SHP77 treated with DMSO at 0.1 percent for 48 hours (cell line): ENCODE measurements around the gene DCUN1D2.

ENCODE experiments used
- DNase-seq: peaks from one replicate; lab custom pipeline; 2025; lab: John Stamatoyannopoulos, UW

DCUN1D2 gene

DNA sequence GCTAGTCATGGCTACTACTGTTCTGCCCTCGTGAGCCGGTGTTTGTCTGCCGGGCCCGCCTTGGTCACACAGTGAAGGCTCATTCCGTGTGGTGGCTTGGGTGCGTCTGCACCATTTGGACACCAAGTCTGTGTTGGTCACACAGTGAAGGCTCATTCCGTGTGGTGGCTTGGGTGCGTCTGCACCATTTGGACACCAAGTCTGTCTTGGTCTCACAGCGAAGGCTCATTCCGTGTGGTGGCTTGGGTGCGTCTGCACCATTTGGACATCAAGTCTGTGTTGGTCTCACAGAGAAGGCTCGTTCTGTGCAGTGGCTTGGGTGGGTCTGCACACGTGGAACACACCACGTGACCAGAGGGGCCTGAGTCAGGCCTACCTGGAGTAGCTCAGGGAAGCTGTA is 29.0 kb upstream of the DCUN1D2 start:
- DNase-seq, result no peak

DNA sequence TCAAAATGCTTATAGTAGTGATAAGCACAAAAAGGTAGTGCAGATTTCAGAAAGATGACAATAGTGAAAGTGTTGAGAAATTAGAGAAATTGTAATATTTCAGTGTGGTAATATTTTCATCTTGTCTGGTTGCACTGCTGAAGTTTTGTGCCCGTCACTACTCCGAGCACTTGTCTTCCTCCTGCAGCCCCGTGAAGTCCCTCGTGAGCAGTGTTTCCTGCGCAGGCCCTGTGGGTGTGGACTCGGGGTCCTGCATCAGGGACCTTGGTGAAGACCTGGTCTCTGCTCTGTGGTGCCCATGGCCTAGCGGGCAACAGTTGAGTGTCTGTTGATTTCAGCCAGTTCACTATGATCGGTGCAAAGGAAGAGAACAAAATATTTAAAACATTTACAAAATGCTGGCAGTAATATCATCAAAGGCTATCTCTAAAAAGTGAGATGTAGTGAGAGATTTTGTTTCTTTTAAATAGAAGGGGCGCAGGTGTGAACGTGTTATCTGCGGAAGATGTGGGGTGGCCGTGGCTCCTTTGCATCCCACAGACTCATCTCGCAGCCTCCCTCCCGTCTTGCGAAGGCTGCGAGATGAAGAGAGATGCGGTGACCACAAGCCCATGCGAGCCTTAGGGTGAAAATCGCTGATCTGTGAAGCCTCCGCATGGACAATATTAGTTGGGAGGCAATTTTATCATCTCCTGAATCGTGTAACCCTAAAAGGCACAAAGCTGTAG is 27.7 kb upstream of the DCUN1D2 start:
- no peak for DNase-seq

DNA sequence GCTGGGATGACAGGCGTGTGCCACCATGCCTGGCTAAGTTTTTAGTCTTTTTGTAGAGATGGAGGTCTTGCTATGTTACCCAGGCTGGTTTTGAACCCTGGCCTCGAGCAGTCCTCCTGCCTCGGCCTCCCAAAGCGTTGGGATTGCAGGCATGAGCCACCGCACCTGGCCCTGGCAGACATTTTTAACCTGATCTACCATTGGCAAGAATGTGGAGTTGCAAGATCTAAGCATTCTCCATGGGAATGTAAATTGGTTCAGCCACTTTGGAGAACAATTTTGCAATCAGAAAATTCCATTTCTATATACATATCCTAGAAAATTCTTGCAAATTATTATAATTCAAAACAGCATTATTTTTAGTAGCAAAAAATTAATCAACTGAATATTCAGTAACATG is 24.3 kb upstream of the DCUN1D2 start:
- no peak for DNase-seq

DNA sequence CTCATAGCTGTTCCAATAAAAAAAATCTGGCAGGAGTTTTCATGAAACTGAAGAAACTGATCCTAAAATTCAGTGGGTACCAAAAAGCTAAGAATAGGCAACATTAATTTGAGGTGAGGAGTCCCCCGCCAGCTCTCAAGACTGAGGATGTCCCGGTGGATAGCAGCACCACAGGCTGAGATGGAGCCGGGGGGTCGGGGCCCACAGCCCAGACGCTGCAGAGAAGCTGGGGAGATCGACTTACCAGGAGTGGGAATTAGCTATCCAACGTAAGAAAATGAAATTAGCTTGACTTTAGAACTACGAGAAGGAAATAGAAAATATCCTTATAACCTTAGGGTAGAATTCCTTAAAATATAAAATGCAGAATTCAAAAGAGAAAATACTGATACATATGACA is 23.2 kb upstream of the DCUN1D2 start:
- DNase-seq, result no peak

DNA sequence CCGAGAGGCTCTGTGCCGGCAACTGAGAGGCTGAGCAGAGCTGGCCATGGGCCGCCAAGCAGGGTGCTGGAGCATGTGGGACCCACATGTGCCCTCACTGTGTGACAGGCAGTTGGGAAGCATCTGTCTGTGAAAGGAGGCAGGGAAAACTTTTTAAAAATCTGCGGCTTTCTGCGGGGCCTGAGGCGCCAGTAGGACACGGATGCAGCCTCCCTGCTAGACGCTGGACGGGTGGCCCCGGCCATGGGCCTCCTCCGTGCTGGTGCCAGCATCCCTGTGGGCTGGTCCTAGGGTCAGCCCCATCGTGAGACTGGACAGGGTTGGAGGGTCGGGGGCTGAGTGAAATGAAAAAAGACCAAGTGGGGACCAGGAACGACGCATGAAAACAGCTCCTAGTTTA is 20.9 kb upstream of the DCUN1D2 start:
- no peak for DNase-seq

DNA sequence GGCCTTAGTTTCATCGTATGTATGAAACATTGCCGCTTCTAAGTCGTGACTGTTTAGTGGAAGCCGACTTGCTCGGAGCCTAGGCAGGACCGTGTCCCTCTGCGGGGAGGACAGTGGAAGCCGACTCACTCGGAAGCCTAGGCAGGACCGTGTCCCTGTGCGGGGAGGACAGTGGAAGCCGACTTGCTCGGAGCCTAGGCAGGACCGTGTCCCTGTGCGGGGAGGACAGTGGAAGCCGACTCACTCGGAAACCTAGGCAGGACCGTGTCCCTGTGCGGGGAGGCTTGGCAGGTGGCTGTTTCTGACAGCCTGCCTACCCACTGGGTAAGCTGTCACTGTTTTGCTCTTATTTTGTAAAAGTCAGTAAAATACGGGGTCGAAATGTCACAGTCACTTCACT is 20.4 kb upstream of the DCUN1D2 start:
- no peak for DNase-seq

DNA sequence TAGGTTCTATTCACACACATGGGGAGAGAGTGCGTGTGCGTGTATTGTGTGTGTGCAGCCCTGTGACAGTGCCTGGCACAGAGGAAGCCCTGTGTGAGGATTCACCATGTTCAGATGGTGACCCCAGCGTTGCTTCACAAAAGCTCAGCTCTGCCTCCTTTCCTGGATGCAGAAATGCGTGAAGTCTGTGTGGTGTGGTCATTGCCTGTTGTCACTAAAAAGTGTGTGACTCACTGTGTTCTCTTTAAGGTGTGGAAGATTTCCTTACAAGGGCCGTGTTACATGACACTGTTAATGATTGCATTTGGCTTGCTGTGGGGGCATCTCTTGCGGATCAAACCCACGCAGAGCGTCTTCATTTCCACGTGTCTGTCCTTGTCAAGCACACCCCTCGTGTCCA is 19.5 kb upstream of the DCUN1D2 start:
- DNase-seq, result no peak

DNA sequence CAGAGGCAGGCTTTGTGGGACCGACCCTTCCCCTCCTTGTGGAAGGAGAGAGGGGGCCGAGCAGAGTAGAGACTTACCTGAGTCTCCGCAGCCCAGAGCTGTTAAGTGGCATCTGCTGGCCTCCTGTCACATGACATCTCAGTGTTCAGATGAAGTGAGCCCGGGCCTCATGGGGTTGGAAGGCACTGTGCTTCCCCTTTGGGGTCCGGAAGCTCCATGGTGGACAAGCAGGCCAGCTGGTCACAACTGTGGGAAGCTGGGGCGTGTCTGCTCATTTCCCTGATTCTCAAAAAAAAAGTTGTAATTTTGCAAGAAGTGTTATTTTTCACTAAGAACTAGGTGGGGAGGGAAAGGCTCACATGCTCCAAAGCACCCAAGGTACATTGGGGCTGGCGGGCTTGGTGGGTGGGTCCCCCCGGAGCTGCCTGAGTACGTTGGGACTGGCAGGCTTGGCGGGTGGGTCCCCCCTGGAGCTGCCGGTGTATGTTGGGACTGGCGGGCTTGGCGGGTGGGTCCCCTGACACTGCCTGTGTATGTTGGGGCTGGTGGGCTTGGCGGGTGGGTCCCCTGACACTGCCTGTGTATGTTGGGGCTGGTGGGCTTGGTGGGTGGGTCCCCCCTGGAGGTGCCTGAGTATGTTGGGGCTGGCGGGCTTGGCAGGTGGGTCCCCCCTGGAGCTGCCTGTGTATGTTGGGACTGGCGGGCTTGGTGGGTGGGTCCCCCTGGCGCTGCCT is 18.2 kb upstream of the DCUN1D2 start:
- DNase-seq, result no peak

DNA sequence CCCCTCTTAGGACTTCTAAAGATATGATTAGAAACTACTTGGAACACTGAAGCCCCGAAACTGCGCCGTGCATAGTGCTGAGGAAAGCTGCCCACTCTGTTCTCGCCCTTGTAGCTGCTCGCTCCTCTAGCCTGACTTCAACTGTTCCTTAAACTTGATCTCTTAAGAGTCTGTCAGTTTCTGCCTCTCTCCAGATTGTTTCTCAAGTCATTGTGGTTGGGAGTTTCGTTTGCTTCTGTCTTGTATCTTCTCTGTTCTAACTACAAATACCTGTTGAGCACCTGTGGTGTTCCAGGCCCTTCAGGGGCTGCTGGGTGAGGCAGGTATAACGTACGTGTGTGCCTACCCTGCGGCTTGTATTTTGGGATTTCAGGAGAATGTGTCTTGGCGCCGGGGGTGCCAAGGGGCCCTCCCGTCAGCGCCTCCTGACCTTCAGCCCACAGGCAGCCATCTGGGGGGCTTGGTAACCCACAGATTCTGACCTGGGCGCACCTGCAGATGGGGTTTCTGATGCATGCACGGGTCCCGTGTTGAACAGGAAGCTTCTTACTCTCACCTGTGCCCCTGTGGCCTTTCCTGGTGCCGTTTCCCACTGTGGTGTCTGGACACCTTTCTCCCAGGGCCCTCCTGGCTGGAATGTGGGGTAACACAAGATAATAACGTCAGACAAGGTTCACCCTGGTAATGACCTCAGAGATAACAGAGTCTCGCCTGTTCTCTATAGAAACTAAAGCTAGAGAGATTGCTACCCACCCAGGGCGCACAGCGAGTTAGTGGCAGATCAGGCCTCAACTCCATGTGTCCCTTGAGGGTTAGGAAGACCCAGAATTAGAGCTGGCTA is 17.2 kb upstream of the DCUN1D2 start:
- DNase-seq, result no peak

DNA sequence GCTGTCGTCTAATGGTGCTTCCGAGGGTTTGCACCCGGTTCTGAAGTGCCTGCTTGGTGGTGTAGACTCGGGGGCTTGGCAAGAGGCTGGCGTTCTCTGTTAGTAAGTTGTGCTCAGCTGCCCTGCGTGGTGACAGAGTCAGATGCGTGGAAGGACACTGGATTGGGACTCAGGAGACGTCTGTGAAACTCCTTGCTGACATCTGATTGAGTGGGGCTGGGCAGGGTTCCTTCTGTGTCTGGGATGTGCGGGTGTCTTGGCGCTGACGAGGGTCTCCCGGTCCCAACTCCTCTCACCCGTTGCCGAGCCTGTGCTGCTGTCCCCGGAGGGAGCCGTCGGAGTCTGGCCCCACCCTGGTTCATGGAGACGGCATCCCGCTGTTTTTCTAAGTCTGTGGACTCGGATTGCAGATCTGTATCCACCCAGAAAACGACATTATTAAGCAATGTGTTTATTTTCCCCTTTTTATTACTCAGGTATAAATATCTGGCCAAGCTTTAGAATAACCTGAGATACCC is 16.4 kb upstream of the DCUN1D2 start:
- DNase-seq, result no peak

DNA sequence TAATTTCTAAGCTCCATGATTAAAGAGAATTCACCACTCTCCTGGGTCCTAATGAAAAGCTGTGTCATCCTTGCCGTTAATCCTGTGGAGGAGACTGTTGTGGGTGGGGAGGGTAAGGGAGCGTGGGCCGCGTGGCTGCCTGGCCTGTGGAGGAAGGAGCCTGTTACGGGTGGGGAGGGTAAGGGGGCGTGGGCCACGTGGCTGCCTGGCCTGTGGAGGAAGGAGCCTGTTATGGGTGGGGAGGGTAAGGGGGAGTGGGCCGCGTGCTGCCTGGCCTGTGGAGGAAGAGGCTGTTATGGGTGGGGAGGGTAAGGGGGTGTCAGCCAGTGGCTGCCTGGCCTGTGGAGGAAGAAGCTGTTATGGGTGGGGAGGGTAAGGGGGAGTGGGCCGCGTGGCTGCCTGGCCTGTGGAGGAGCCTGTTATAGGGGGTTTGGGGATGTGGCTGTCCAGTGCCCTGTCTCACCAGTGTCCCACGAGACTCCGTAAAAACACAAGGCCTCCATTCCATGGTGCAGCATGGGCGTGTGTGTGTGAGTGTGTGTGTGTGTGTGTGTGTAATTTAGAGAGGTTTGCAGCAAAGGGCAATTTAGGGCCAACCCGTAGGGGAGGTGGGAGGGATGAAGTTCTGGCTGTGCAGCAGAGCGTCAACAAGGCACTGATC is 15.6 kb upstream of the DCUN1D2 start:
- no peak for DNase-seq

DNA sequence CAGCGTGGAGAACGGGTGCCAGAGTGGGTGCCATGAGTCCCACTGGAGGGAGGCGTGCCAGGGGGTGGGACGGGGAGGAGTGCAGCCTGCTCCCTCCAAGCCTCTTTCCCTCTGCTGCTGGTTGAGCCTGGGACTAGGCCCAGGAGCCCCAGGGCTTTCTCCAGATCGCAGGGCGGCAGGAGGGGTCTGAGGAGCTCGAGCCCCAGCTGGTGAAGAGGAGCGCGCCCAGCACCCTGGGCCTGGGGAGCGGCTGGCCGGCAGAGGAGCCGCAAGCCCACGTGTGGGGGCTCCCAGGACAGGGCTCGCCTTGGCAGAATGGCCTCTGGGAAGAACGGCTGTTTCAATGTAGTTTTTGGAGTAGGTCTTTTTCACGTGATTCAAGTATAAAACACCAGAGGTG is 12.2 kb upstream of the DCUN1D2 start:
- DNase-seq, result no peak

DNA sequence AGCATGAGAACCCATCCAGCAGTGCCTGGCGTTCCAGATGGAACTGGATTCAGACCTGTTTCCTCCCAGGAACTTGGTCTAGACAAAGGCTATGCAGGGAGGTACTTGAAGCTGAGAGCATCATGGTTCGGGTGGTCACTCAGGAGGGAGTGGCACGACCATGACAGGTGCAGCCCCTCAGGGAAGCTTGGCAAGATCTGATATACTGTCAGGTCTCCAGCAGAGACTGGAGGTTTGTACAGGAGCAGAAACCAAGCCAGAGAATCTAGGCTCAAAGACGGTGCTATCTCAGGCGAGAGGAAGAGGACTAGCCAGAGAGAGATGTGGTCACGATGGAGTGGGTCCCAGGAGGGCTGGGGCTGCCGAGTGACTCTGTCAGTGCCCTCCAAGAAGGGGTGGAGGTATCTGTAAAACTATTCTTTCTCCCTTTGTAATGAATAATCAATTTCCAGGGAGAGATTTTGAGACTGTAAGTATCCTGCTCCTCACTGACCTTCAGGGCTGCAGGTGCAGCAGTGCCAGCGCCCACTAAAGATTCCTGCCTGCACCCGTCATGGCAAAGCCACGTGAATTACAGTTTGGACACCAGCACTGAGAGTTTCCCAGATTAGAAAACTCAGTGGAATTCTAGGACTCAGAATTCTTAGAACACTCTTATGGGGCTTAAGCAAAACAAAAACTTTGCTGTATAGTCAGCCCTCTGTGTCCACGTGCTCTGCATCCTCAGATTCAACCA is 10.2 kb upstream of the DCUN1D2 start:
- DNase-seq, result no peak

DNA sequence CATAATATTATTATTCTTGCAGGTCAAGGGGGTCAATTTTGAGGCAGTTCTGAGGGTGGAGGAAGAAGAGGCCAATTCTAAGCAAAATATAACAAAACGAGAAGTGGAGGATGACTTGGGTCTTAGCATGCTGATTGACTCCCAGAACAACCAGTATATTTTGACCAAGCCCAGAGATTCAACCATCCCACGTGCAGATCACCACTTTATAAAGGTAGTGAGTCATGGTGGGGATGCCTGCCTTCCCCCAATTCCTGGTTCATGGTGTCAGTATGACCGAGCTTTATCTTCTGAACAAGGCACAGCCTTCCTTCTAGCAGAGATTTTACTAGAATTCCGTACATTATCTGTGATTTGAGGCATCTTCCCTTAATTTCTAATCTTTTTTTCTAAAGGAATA is 9.4 kb upstream of the DCUN1D2 start:
- DNase-seq, result no peak

DNA sequence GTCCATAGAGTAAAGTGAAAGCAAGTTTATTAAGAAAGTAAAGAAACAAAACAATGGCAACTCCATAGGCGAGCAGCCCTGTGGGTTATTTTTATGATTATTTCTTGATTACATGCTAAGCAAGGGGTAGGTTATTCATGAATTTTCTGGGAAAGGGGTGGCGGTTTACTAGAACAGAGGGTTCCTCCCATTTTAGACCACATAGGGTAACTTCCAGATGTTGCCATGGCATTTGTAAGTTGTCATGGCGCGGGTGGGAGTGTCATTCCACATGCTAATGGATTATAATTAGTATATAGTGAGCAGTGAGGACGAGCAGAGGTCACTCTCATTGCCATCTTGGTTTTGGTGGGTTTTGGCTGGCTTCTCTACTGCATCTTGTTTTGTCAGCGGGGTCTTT is 8.4 kb upstream of the DCUN1D2 start:
- DNase-seq, result no peak

DNA sequence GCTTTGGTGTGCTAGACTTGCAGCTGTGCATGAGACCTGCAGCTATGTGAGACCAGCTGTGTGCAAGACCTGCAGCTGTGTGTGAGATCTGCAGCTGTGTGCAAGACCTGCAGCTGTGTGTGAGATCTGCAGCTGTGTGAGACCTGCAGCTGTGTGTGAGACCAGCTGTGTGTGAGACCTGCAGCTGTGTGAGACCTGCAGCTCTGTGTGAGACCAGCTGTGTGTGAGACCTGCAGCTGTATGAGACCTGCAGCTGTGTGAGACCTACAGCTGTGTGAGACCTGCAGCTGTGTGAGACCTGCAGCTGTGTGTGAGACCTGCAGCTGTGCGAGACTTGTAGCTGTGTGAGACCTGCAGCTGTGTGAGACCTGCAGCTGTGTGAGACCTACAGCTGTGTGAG is 6.7 kb upstream of the DCUN1D2 start:
- no peak for DNase-seq

DNA sequence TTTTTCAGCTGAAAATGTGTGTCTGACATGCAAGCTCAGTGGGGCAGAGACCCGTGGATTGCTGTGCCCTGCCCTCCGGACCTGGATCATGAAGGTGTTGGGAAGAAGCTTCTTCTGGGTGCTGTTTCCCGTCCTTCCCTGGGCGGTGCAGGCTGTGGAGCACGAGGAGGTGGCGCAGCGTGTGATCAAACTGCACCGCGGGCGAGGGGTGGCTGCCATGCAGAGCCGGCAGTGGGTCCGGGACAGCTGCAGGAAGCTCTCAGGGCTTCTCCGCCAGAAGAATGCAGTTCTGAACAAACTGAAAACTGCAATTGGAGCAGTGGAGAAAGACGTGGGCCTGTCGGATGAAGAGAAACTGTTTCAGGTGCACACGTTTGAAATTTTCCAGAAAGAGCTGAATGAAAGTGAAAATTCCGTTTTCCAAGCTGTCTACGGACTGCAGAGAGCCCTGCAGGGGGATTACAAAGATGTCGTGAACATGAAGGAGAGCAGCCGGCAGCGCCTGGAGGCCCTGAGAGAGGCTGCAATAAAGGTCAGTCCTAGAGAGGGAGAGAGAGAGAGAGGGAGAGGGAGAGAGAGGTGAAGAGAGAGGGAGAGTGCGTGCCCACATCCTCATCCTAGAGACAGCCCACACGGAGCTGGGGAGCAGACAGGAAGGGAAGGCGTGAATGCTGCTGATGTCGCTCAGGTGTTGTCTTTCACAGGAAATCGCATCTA is 5.1 kb upstream of the DCUN1D2 start:
- DNase-seq, result no peak

DNA sequence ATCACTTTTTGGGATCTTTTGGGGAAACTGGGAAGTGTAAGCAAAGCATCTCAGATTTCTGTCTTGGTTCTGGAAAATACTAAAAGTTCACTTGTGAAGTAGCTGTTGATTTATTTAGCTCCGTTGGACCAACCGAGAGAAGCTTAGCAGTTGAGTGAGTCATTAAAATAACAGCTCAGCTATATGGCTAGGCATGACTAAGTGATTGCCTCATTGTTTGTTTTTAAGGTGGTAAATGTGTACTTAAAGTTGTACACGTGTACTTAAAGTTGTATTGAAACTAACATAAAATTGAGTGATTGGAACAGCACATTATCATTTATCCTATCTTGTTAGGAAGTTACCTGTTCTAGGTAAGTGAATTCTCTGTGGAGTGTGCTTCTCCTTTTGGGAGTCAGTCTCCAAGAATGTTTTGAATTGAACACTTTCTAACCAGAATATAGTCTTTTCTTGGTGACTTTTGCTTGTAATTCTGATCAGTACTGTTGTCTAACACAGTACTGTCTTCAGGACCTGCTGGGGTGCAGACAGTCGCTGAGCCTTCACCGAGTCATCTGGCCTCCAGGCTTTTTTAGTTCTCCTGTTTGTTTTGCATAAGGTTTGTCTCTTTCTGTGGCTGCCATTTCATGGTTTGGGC is 2.9 kb upstream of the DCUN1D2 start:
- peak; percentile 82 for DNase-seq

DNA sequence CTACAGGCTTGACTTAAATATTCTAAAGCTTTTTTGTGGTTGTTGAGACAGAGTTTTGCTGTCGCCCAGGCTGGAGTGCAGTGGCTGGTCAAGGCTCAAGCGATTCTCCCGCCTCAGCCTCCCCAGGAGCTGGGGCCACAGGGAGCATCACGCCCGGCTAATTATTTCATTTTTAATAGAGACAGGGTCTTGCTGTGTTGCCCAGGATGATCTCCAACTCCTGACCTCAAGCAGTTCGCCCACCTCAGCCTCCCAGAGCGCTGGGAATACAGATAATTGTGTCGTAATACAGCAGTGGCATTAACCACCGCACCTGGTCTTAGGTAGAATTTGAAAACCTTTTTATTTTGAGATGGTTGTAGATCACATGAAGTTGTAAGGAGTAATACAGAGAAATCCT is 1.5 kb upstream of the DCUN1D2 start:
- no peak for DNase-seq

DNA sequence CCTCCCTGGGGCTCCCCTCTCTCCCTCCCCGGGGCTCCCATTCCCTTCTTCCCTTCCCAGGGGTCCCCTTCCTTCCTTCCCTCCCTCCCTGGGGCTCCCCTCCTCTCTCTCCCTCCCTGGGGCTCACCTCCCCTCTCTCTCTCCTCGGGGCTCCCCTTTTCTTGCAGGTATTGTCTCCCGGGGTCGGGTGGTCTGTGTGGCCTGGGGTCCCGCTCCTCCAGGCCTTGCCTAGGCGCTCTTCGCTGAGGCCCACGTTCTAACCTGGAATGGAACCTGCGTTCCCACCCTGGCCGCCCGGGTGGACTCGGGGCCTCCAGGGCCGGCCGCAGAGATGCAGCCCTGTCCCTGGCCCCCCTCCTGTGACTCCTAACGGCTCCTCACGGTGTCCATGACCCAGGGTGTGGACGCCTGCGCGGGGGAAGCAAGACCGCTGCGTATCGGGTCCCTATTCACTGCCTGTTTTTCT is 940 bp upstream of the DCUN1D2 start:
- no peak for DNase-seq
